OCI-LY1 (cell line): ENCODE measurements around the gene ERCC2.

Experiments
- EZH2 ChIP-seq: fragments of 200-600 bp; sonication (generic), shearing (Covaris generic); IDR thresholded peaks from 2 replicates; pipeline ENCODE4 v1.8.0; 2017; ENCODE audit warnings: borderline replicate concordance, mixed run types, mild to moderate bottlenecking, antibody characterized with exemption, low read length, moderate library complexity, mixed read lengths
- TF ChIP-seq, protein P1 (sequence below): fragments of 200-600 bp; sonication (generic), shearing (Covaris generic); IDR thresholded peaks from 2 replicates; pipeline ENCODE4 v1.5.1; 2017; ENCODE audit warnings: mild to moderate bottlenecking, antibody characterized with exemption, low read length, moderate library complexity, mixed read lengths

DNA sequence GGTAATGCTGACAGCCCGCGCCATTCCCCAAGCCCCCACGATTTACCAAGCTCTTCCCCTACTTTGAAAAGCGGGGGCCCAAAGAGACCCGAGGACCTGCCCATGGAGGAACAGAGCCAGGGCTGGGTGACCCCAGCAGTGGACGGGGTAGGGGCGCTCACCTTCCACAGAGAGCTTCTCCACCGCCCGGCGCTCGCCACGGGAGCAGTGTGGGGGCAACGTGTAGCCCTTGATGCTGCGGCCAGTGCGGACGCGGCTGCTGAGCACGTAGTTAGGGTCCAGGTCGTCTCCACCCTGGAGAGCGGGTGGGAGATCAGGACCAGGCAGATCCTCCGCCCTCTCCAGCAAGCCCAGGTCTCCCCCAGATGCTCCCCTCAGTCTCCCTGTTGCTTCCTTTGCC, 55.1 kb downstream of the ERCC2 start:
- TF ChIP-seq, protein P1, sequence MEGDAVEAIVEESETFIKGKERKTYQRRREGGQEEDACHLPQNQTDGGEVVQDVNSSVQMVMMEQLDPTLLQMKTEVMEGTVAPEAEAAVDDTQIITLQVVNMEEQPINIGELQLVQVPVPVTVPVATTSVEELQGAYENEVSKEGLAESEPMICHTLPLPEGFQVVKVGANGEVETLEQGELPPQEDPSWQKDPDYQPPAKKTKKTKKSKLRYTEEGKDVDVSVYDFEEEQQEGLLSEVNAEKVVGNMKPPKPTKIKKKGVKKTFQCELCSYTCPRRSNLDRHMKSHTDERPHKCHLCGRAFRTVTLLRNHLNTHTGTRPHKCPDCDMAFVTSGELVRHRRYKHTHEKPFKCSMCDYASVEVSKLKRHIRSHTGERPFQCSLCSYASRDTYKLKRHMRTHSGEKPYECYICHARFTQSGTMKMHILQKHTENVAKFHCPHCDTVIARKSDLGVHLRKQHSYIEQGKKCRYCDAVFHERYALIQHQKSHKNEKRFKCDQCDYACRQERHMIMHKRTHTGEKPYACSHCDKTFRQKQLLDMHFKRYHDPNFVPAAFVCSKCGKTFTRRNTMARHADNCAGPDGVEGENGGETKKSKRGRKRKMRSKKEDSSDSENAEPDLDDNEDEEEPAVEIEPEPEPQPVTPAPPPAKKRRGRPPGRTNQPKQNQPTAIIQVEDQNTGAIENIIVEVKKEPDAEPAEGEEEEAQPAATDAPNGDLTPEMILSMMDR, result no peak
- no peak for TF ChIP-seq EZH2
